ENCODE measurements around the gene PTTG1IP2. TPM values are rescaled to one million over a fixed set of nuclear protein-coding genes. Genes with fewer than 3 reads are reported as not detected.

PTTG1IP2 gene
- total RNA-seq, 1 experiment from 2014 or later: 0.90 TPM

Other genes starting within 250 kb of the PTTG1IP2 start
- gene CFAP69, start 224.5 kb upstream of the PTTG1IP2 start, total RNA-seq (2014; rRNA removed; shearing (Covaris generic)): 2.0 and 2.9 TPM in 2 replicates
- gene FAM237B, start 148.3 kb upstream of the PTTG1IP2 start, total RNA-seq (2014; rRNA removed; shearing (Covaris generic)): not detected in 2 replicates
- 12.7 and 14.6 TPM in 2 replicates for gene GTPBP10, start 122.9 kb upstream of the PTTG1IP2 start, total RNA-seq (2014; rRNA removed; shearing (Covaris generic))
- gene CLDN12, start 66.2 kb upstream of the PTTG1IP2 start, total RNA-seq (2014; rRNA removed; shearing (Covaris generic)): 31.5 and 38.6 TPM in 2 replicates
- 28.6 and 37.2 TPM in 2 replicates for gene CDK14, start 126.7 kb downstream of the PTTG1IP2 start, total RNA-seq (2014; rRNA removed; shearing (Covaris generic))

All from H7 (cell line).